ENCODE data around the gene AMY1B.
"Not testable (repeated sequence)": the region's sequence is repeated elsewhere in the genome, so short reads cannot be mapped to it uniquely, and the experiment has no call there.

Gene AMY1B

DNA sequence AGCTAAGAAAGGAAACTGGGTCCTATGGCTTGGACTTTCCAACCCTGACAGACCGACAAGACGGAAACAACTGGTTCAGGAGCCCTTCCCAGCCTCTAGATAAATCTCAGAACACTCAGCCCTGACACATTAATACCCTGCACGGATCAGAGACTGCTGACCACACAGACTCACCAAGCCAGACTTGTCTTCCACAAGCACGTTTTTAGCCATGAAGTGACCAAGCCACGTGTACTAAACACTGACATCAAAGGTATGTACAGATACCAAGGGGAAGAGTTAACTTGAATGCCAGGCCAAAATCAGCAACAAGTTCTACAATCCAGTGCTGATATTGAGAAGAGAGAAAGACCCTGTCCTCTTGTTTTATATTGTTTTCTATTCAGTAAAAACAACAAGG is at the start of gene AMY1B:
Gene AMY1B (minus strand): TSS at position 101 of the 400 bp plus-strand sequence. CDS start 571 bp downstream, outside the sequence.
- not testable (repeated sequence) for DNase-seq (ENCODE audit: low read depth)

DNA sequence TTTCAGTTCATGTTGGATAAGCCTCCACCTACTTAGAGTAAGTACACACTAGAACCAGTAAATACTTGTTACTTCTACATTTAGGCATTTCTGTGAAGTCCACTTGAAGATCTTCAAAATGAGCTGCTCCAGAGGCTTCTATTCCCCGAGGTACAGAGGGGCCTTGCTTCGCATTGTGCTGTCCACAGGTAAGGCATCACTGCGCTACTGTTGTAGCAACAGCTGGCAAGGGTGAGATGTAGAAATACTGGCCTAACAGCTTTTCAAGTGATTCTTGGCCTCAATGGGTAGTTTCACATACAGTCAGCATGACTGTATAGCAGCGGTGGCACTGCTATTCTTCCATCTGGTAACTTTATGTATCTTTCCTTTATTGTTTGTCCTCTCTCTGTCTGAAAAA is 49.0 kb upstream of the AMY1B start:
- DNase-seq (ENCODE audit: low read depth) = not testable (repeated sequence)

DNA sequence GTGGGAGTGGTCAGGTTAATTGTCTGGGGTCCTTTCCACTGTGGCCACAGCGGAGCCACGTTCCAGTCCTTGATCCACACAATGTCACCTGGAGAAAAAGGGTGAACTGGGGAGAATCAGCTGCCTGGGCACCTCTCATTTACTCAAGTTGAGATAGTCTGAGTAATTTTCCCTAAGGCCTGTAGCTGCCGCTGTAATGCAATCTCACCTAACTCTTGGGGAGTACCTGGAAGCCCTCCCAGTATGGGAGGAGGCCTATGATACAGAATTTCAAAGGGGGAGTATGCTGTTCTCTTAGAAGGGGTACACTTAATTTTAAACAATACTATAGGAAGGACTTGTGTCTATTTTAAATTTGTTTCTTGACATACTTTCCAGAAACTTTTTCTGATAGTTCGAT is 48.4 kb upstream of the AMY1B start:
- not testable (repeated sequence) for DNase-seq (ENCODE audit: low read depth)

DNA sequence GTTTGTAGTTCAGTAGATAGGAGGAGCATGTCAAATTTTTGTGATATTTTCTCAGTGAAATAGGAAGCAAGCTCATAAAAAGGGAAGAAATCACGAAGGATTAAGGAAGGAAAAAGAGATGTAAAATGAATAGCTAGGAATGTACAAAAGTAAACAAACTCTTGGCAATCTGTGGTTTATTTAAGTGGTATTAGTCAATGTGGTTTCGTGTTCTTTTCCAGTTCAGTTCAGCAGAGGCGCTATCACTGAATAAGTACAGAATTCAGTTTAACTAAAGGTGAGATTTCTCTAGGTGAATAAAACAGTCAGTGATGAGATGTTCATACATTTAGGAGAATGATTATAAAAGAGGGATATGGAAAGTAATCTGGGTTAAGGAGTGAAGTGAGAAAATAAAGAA is 42.0 kb upstream of the AMY1B start:
- not testable (repeated sequence) for DNase-seq (ENCODE audit: low read depth)

DNA sequence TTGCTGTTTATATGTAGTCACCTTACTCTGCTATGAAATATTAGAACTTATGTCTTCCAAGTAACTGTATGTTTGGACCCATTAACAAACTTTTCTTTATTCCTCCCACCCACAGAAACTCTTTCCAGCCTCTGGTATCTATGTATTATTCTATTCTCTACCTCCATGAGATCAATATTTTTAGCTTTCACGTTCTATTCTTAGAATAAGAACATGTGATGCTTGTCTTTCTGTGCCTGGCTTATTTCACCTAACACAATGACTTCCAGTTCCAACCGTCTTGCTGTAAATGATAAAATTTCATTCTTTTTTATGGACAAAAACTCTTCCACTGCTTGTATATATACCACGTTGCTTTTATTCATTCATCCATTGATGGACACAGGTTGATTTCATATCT is 39.3 kb upstream of the AMY1B start:
- not testable (repeated sequence) for DNase-seq (ENCODE audit: low read depth)

DNA sequence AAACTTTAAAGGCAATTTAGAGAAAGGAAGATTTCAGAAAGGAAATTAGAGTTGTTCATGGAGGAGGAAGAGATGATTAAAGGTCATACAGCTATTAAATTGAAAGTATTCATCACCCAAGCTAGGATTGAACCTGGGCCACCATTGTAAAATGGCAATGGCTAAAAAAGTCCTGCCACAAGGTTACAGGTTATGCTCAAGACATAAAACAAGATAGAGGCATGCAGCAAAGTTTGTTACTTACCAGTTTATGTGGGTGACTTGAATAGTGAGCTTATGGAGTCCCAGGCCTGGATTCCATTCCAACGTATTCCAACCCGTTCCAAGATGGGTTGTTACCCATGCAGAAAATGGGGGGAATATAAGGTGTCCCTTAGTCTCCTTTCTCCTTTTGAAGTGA is 25.5 kb upstream of the AMY1B start:
- DNase-seq (ENCODE audit: low read depth) = not testable (repeated sequence)

DNA sequence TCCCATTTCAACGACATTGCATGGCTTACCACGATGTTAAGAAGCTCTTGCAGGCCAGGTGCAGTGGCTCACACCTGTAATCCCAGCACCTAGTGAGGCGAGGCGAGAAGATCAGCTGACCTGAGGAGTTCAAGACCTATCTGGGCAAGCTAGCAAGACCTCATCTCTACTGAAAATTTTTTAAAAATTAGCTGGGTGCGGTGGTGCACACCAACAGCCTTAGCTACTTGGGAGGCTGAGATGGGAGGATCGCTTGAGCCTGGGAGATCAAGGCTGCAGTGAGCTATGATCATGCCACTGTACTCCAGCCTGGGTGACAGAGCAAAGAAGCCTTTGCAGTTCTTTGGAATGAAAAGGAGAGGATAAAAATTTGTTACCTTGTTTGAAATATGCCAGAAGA is 21.4 kb upstream of the AMY1B start:
- DNase-seq (ENCODE audit: low read depth) = not testable (repeated sequence)

DNA sequence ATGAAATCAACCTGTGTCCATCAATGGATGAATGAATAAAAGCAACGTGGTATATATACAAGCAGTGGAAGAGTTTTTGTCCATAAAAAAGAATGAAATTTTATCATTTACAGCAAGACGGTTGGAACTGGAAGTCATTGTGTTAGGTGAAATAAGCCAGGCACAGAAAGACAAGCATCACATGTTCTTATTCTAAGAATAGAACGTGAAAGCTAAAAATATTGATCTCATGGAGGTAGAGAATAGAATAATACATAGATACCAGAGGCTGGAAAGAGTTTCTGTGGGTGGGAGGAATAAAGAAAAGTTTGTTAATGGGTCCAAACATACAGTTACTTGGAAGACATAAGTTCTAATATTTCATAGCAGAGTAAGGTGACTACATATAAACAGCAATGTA is 14.4 kb upstream of the AMY1B start:
- not testable (repeated sequence) for DNase-seq (ENCODE audit: low read depth)

DNA sequence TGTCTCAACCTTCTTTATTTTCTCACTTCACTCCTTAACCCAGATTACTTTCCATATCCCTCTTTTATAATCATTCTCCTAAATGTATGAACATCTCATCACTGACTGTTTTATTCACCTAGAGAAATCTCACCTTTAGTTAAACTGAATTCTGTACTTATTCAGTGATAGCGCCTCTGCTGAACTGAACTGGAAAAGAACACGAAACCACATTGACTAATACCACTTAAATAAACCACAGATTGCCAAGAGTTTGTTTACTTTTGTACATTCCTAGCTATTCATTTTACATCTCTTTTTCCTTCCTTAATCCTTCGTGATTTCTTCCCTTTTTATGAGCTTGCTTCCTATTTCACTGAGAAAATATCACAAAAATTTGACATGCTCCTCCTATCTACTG is 11.7 kb upstream of the AMY1B start:
- not testable (repeated sequence) for DNase-seq (ENCODE audit: low read depth)

DNA sequence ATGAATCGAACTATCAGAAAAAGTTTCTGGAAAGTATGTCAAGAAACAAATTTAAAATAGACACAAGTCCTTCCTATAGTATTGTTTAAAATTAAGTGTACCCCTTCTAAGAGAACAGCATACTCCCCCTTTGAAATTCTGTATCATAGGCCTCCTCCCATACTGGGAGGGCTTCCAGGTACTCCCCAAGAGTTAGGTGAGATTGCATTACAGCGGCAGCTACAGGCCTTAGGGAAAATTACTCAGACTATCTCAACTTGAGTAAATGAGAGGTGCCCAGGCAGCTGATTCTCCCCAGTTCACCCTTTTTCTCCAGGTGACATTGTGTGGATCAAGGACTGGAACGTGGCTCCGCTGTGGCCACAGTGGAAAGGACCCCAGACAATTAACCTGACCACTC is 5.2 kb upstream of the AMY1B start:
- DNase-seq (ENCODE audit: low read depth) = not testable (repeated sequence)

DNA sequence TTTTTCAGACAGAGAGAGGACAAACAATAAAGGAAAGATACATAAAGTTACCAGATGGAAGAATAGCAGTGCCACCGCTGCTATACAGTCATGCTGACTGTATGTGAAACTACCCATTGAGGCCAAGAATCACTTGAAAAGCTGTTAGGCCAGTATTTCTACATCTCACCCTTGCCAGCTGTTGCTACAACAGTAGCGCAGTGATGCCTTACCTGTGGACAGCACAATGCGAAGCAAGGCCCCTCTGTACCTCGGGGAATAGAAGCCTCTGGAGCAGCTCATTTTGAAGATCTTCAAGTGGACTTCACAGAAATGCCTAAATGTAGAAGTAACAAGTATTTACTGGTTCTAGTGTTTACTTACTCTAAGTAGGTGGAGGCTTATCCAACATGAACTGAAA is 4.7 kb upstream of the AMY1B start:
- DNase-seq (ENCODE audit: low read depth) = not testable (repeated sequence)

DNA sequence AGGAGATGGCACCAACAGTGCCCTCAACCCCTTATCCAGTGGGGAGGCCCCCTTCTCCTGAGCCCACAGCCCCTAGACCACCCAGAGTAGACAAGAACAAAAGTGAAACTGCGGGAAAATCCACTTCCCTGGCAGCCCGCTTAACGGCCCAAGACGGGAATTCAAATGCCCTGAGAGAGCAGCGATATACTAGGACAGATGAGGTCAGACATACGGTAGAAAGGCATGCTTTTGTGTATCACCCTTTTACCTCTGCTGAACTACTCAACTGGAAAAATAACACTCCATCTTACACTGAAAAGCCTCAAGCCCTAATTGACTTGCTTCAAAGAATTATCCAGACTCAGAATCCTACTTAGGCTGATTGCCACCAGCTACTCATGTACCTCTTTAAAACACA is 1.4 kb upstream of the AMY1B start:
- DNase-seq (ENCODE audit: low read depth) = not testable (repeated sequence)

DNA sequence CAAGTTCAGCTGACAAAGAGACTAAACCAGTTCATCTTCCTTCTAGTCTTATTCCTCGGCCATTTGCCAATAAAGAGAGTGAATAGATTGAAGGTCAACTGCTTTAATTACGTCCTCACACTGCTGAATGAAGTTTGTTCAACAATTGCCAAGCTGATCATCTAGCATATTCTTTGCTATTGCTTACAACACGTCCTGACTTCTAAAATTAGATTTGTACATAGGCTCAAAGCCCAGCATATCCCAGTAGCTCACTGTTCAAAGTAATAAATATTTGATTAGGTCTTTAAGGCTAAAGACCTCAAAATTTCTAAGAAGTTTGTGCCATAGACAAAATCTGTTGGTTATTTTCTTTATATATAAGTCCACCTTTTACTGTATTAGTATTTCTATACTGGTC is 19.7 kb downstream of the AMY1B start:
- DNase-seq (ENCODE audit: low read depth) = not testable (repeated sequence)

DNA sequence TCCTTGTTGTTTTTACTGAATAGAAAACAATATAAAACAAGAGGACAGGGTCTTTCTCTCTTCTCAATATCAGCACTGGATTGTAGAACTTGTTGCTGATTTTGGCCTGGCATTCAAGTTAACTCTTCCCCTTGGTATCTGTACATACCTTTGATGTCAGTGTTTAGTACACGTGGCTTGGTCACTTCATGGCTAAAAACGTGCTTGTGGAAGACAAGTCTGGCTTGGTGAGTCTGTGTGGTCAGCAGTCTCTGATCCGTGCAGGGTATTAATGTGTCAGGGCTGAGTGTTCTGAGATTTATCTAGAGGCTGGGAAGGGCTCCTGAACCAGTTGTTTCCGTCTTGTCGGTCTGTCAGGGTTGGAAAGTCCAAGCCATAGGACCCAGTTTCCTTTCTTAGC is 40.5 kb downstream of the AMY1B start, which contains the start of gene AMY1A:
Gene AMY1A (plus strand): TSS at position 301 of the 400 bp plus-strand sequence. CDS start 571 bp downstream, outside the sequence.
- DNase-seq (ENCODE audit: low read depth) = not testable (repeated sequence)

DNA sequence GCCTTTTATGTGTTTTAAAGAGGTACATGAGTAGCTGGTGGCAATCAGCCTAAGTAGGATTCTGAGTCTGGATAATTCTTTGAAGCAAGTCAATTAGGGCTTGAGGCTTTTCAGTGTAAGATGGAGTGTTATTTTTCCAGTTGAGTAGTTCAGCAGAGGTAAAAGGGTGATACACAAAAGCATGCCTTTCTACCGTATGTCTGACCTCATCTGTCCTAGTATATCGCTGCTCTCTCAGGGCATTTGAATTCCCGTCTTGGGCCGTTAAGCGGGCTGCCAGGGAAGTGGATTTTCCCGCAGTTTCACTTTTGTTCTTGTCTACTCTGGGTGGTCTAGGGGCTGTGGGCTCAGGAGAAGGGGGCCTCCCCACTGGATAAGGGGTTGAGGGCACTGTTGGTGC is 41.9 kb downstream of the AMY1B start:
- DNase-seq (ENCODE audit: low read depth) = not testable (repeated sequence)

DNA sequence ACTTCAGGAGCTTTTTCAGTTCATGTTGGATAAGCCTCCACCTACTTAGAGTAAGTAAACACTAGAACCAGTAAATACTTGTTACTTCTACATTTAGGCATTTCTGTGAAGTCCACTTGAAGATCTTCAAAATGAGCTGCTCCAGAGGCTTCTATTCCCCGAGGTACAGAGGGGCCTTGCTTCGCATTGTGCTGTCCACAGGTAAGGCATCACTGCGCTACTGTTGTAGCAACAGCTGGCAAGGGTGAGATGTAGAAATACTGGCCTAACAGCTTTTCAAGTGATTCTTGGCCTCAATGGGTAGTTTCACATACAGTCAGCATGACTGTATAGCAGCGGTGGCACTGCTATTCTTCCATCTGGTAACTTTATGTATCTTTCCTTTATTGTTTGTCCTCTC is 45.1 kb downstream of the AMY1B start:
- not testable (repeated sequence) for DNase-seq (ENCODE audit: low read depth)

DNA sequence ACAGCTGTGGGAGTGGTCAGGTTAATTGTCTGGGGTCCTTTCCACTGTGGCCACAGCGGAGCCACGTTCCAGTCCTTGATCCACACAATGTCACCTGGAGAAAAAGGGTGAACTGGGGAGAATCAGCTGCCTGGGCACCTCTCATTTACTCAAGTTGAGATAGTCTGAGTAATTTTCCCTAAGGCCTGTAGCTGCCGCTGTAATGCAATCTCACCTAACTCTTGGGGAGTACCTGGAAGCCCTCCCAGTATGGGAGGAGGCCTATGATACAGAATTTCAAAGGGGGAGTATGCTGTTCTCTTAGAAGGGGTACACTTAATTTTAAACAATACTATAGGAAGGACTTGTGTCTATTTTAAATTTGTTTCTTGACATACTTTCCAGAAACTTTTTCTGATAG is 45.7 kb downstream of the AMY1B start:
- not testable (repeated sequence) for DNase-seq (ENCODE audit: low read depth)

DNA sequence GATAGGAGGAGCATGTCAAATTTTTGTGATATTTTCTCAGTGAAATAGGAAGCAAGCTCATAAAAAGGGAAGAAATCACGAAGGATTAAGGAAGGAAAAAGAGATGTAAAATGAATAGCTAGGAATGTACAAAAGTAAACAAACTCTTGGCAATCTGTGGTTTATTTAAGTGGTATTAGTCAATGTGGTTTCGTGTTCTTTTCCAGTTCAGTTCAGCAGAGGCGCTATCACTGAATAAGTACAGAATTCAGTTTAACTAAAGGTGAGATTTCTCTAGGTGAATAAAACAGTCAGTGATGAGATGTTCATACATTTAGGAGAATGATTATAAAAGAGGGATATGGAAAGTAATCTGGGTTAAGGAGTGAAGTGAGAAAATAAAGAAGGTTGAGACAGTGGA is 52.1 kb downstream of the AMY1B start:
- DNase-seq (ENCODE audit: low read depth) = not testable (repeated sequence)

DNA sequence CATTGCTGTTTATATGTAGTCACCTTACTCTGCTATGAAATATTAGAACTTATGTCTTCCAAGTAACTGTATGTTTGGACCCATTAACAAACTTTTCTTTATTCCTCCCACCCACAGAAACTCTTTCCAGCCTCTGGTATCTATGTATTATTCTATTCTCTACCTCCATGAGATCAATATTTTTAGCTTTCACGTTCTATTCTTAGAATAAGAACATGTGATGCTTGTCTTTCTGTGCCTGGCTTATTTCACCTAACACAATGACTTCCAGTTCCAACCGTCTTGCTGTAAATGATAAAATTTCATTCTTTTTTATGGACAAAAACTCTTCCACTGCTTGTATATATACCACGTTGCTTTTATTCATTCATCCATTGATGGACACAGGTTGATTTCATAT is 54.8 kb downstream of the AMY1B start:
- DNase-seq (ENCODE audit: low read depth) = not testable (repeated sequence)

Data from iris pigment epithelial cell (primary cell).